ENCODE results near the gene TGFB1I1. TPM values are rescaled to one million over a fixed set of nuclear protein-coding genes. Genes with fewer than 3 reads are reported as not detected.
"Not testable (repeated sequence)": the region's sequence is repeated elsewhere in the genome, so short reads cannot be mapped to it uniquely, and the experiment has no call there.

TGFB1I1 gene
- 0.18 and 0.64 TPM in 2 replicates for total RNA-seq

DNA sequence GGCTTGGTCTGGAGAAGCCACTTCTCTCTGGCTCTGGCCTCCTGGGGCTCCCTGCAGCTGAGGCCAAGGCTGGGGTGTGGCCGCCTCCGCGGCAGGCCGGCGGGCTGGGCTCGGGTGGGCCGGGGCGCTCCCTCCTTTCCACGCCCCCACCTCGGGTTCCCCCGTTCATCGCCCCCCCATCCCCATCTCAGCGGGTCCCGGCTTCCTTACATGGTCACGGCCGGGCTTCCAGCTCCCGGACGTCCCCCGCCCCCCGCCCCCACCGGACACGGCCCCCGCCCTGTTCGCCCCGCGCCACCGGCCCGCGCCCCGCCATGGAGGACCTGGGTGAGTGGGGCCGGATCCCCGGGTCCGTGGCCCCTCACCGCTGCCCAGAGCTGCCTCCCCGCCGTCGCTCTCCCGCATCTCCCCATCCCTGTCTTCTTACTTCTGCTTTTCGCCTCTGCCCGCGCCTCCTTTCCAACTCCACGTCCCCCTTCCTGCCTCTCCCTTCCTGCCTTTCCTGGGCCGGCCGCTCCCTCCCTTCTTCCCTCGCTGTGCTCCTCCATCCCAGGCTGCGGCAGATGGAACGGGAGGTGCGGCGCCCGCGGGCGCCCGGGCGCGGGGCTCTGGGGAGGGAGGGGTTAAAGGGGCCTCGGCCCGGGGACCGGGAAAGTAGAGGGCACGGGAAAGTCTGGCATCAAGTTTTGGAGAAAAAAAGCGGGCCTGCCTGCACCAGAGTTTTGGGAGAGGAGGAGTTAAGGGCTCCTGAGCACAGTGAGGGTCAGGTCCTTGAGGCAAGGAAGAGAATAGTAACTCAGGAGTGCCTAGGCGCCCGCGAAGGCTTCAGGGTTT, at the start of gene TGFB1I1:
TSS of gene TGFB1I1 (plus strand) at position 278 of the 834 bp plus-strand sequence. CDS start at position 315, 37 bp downstream.
- intact Hi-C loops (cut with micrococcal nuclease): no loop called here

DNA sequence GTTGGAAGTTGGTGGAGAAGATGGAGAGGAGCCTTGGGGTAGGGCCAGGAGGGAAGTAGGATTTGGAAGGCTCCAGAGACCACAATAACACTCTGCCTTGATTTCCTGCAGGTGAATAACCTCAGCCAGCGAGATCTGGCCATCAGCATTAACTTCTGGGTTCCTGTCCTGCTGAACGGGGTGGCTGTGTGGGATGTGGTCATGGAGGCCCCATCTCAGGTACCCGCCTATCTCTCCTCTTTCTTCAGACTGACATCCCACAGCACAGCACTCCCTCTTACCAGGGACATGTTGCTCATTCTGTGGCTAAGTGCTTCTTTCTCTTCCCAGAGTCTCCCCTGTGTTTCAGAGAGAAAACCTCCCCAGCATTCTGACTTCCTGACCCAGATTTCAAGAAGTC, 48.7 kb upstream of the TGFB1I1 start:
- intact Hi-C loops (cut with micrococcal nuclease): no loop called here

DNA sequence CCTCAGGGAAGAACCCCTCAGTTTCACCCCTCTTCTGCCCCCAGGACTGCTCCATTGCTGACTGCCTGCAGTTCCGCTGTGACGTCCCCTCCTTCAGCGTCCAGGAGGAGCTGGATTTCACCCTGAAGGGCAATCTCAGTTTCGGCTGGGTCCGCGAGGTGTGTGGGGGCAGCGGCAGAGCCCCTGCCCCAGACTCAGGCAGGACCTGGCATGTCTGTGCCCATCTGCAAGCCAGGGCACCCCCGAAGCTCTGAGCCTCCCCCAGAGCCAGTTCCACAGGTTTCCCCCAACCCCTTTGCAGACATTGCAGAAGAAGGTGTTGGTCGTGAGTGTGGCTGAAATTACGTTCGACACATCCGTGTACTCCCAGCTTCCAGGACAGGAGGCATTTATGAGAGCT, 48.2 kb upstream of the TGFB1I1 start:
- intact Hi-C loops (cut with micrococcal nuclease): no loop called here

- intact Hi-C loops (cut with micrococcal nuclease): no loop called here
Measured at GRCh38 chr16:31427441-31428278, 44.3 kb upstream of the TGFB1I1 start.

GRCh38 chr16:31428279-31428597, 43.7 kb upstream of the TGFB1I1 start, which contains the start of gene COX6A2:
TSS of gene COX6A2 (minus strand) at chr16:31428360. CDS start at chr16:31428325, 35 bp downstream.
- intact Hi-C loops (cut with micrococcal nuclease): no loop called here

DNA sequence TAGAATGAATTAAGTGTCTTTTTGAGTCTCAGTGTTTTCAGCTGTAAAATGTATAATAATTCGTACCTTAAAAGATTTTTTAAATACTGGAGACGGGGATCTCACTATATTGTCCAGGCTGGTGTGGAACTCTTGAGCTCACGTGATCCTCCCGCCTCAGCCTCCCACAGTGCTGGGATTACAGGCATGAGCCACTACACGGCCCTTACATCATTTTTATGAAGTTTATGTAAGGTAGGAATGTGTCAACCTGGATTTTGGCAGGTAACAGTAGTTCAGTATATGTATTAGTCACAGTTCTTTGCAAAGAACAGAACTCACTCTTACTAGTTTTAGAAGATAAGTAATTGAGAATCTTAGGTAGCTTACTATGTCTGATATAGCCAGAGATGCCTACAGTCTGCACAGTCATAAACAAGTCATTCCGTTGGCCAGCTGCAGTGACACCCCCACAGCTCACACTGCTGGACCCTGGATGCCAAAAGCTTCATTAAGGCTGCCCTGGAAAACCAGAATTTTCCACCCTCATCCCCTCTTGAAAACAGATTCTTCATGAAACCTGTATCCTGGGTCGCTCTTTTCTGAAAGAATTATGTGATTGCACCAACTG, 43.2 kb upstream of the TGFB1I1 start:
- intact Hi-C loops (cut with micrococcal nuclease): no loop called here

GRCh38 chr16:31429314-31429713, 42.6 kb upstream of the TGFB1I1 start:
- intact Hi-C loops (cut with micrococcal nuclease): no loop called here

GRCh38 chr16:31429796-31430195, 42.2 kb upstream of the TGFB1I1 start:
- intact Hi-C loops (cut with micrococcal nuclease): no loop called here

DNA sequence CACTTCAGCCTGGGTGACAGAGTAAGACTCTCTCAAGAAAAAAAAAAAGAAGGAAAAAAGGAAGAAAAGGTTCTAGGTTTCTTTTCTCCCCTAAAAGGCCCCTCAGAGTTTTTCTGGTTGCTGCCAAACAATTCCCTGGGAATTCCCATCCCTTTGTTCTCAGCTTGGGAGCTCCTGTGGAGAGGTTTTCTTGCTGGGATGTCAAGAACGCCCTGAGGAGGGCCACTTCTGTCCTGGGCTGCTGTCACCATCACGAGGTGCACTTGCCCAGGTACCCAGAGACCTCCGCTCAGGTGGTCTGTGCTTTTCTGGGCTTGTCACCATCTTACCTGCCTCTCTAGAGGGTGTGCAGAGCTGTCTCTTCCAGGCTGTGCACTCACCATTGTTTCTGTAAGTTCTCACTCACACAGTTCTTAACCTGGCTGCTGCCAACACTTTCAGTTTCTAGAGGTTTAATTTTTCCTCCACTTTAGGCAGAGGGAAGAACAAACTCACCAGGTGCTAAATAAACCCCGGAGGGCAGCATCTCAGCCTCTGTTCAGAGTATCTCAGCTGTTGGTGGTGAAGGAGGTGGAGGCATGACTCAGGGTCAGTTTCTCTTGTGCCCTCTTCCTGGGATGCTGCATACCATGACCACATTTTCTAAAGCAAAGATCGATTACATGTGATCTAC, 41.4 kb upstream of the TGFB1I1 start:
- intact Hi-C loops (cut with micrococcal nuclease): no loop called here

GRCh38 chr16:31435341-31436220, 36.4 kb upstream of the TGFB1I1 start:
- intact Hi-C loops (cut with micrococcal nuclease): no loop called here

- intact Hi-C loops (cut with micrococcal nuclease): no loop called here
Measured at GRCh38 chr16:31436221-31437045, 35.5 kb upstream of the TGFB1I1 start.

DNA sequence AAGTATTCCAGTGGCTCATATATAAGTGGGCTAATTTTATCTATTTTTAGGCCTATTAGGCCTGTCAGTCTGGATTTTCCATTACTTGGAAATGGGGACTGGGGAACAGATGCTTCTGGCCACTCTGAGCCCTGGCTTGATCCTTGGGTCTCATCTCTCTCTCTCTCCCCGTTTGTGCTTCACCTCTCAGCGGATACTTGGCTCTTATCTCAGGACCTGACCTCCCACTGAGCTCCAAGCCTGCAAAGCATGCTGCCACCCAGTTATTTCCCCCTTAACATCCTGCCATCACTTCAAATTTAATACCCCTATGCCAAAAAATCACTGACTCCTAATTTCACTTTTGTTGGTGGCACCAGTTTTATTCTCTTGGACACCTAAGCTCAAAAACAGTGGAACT, 33.5 kb upstream of the TGFB1I1 start:
- intact Hi-C loops (cut with micrococcal nuclease): no loop called here

DNA sequence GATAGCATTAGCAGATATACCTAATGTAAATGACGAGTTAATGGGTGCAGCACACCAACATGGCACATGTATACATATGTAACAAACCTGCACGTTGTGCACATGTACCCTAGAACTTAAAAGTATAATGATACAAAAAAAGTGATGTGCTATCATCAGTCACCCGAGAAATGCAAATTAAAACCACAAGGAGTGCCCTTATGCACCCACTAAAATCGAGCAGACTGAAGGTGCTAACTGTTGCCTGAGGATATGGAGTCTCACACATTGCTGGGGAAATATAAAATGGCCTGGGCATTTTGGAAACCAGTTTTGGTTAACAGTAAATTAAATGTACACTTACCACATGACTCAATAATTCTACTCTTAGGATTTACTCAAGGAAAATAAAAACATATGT, 32.9 kb upstream of the TGFB1I1 start:
- intact Hi-C loops (cut with micrococcal nuclease): not testable (repeated sequence)

DNA sequence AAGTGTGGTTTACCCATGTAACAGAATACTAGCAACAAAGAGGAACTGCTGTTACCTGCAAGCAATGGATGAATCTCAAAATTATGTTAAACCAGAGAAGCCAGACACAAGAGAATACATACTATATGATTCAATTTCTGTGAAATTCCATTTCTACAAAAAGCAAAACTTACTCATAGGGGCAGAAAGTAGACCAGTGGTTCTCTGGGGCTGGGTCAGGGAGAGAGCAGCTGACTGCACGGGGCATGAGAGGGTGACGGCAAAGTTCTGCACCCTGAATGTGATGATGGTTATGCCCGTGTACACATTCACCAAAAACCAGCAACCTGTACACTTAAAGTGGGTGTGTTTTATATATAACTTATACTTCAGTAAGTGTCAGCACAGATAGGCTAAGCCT, 32.4 kb upstream of the TGFB1I1 start:
- intact Hi-C loops (cut with micrococcal nuclease): no loop called here

DNA sequence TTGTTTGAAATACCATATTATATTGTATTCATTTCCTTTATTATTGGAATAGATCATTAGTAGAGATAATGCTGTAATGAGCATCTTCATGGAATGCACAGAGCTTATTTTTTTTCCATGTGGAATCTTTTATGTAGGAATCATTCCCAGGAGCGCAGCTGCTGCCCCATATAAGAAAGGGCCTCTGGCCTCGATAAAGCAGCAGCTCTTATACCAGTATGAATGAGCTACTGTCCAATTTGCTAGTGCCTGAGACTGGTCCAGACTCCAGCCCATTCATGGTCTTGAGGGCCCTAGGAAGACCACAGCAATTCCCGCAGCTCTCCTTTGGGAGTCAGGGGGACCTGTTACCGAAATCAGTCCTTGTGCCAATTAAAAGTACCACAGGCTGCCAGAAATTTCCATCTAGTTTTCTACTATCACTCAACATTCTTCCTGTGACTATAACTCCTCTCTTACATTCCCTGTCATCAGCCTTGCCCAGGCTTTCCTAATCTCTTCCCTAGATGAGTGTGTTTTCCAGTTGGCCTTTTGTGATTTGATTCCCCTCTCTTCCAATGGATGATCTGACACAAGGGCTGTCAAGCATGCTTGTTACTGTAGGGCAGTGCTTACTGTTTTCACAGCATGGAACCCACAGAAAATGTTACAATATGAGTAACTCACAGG, 31.3 kb upstream of the TGFB1I1 start:
- intact Hi-C loops (cut with micrococcal nuclease): no loop called here

- intact Hi-C loops (cut with micrococcal nuclease): loop anchor here (2.0 kb wide), 2 partner anchors 241 to 457 kb away; partner anchors contain the start of gene HSD3B7
Measured at GRCh38 chr16:31441956-31442355, 30.0 kb upstream of the TGFB1I1 start.

GRCh38 chr16:31445931-31446330, 26.0 kb upstream of the TGFB1I1 start:
- intact Hi-C loops (cut with micrococcal nuclease): not testable (repeated sequence)

- intact Hi-C loops (cut with micrococcal nuclease): loop anchor here (10.0 kb wide), 1 partner anchor 244 kb away; no protein-coding TSS in a partner anchor
Measured at GRCh38 chr16:31451201-31451600, 20.8 kb upstream of the TGFB1I1 start.
